HK-2 (cell line): Measurements from ENCODE around the gene ARHGAP23.
"Not testable (repeated sequence)": the region's sequence is repeated elsewhere in the genome, so short reads cannot be mapped to it uniquely, and the experiment has no call there.

Experiments
- DNase-seq: peaks from one replicate; pipeline ENCODE4 v3.0.0-alpha.2; 2018; ENCODE audit not compliant: unreplicated experiment

ARHGAP23 gene

DNA sequence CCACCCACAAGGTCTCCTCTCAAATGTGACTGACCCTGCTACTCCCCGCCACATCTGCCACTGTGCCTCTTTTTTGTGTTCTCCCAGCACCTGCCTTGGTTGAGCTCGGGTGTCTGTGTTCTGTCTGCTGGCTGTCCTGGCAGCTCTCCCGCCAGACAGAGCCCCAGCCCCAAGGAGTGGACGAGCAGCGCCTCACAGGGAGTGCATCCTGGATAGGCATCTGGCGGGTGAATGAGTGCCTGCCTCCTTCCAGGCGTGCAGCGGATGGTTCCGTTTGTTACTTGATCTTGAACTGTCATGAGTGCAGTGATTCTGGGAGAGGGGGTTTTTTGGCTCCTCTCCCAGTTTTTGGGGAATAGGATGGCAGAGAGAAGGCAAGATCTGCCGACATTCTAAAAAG lies 99.9 kb downstream of the ARHGAP23 start:
- not testable (repeated sequence) for DNase-seq

DNA sequence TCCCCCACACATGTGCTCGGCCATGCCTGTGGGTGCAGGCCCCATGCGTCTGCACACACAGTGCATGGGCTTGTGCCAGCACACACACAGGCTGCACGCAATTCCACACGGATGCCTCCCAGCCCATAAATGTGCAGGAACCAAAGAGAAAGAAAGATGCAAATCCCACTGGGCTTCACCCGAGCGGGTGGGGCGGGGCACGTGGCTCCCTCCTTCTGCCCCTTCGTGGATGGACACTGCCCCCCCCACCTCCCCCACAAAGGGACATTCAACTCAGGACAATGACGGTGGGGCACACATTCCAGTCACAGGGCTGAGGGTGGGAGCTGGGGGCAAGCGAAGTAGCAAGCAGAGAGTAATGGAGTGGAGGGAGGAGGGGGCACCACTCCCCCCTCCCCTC lies 102.6 kb downstream of the ARHGAP23 start:
- not testable (repeated sequence) for DNase-seq

GRCh38 chr17:38531761-38532160 lies 103.5 kb downstream of the ARHGAP23 start:
- DNase-seq = not testable (repeated sequence)

DNA sequence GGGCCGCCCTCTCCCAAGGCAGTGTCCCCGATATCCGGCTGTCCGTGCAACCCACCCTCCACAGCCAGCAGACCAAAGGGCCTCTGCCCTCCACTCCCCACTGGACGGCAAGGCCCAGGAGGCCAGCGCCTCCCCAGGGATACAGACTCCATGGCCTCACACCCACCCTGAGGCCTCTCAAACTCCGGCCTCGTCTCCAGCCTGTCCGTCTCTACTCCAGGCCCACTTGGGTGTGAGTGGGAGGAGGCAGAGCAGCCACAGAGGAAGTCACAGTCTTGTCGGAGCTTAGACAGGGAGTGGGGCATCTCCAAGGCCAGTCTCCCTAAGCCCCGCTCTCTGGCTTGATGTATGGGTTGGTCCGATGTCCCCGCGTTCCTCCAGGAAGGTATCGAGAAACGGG lies 104.2 kb downstream of the ARHGAP23 start:
- no peak for DNase-seq

- DNase-seq = no peak
Measured at GRCh38 chr17:38533241-38533640, 105.0 kb downstream of the ARHGAP23 start.

- DNase-seq = no peak
Measured at GRCh38 chr17:38533866-38534497, 105.7 kb downstream of the ARHGAP23 start.

GRCh38 chr17:38534498-38534885 lies 106.2 kb downstream of the ARHGAP23 start:
- DNase-seq = no peak

DNA sequence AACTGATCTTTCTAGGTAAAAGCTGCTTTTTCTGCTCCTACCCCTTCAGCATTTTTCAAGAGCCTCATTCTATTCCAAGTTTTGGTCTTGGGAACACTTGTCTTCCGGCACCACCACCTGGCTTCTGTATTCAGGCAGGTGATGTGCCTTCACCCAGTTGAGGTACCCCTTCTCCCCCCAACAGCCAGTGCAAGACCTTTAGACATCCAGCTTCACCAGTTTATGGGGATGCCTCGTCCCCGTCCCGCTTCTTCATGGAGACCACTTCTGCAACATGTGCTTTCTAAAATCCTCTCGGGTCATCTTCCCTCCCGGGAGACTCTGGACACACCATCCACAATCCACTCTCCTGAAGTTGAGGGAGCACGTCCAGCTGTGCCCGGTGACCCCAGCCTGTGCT lies 107.6 kb downstream of the ARHGAP23 start:
- DNase-seq = no peak

GRCh38 chr17:38536661-38537060 lies 108.4 kb downstream of the ARHGAP23 start:
- no peak for DNase-seq

GRCh38 chr17:38538906-38539305 lies 110.6 kb downstream of the ARHGAP23 start:
- DNase-seq = no peak

DNA sequence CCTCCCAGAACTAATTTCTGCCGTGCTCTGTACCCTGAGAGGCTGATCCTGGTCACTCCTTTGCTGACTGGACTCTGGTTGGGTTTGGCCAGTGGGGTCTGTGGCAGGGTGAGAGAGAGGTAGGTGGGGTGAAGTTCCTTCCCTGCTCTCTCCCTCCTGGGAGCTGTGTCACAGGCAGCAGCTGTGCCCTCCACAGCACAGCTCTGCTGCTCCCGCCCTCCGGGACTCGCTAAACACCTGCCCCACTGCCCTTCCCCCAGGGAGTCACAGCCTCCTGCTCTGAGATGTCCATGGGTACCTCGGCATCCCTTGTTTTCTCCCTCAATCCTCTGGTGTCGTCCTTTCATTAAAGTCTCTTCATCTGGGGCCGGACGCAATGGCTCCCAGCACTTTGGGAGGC lies 111.1 kb downstream of the ARHGAP23 start:
- no peak for DNase-seq

DNA sequence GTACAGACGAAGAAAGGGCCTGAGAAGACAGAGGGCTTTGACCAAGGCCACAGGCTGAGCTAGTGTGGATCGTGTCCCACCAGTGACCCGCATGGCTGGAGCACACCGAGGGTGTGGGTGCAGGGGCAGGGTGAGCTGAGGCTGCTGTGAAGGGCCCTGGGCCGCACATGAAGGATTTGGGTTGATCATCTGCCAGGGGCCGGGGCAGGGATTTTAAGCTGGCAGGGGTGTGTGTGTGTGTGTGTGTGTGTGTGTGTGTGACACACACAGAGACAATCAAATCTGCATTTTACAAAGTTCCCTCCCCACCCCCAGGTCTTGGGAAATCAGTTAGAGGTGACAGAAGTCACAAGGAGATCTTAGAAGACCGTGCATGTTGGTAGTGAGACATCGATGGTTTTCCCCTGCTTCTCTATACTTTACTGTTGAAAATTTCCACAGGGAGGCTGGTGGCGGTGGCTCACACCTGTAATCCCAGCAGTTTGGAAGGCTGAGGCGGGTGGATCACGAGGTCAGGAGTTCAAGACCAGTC lies 112.3 kb downstream of the ARHGAP23 start:
- no peak for DNase-seq

DNA sequence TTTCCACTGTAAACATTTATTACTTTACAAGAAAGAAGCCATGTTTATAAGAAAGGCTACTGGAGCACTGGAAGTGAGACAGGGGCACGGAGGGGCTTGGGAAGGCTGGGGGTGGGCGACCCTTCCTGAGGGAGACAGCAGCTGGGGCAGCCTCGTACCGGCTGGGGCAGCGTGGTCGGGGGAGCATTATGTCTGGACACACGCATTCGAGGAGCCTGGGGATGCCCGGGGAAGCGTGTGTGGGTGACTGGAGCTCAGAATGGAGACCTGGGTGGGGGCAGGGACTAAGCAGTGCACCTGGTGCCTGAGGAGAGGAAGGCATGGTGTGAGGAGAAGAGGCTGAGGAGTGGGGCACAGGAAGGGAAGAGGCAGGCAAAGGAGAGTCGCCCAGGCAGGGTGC lies 113.0 kb downstream of the ARHGAP23 start:
- DNase-seq = no peak

GRCh38 chr17:38542286-38542685 lies 114.0 kb downstream of the ARHGAP23 start:
- DNase-seq = no peak

DNA sequence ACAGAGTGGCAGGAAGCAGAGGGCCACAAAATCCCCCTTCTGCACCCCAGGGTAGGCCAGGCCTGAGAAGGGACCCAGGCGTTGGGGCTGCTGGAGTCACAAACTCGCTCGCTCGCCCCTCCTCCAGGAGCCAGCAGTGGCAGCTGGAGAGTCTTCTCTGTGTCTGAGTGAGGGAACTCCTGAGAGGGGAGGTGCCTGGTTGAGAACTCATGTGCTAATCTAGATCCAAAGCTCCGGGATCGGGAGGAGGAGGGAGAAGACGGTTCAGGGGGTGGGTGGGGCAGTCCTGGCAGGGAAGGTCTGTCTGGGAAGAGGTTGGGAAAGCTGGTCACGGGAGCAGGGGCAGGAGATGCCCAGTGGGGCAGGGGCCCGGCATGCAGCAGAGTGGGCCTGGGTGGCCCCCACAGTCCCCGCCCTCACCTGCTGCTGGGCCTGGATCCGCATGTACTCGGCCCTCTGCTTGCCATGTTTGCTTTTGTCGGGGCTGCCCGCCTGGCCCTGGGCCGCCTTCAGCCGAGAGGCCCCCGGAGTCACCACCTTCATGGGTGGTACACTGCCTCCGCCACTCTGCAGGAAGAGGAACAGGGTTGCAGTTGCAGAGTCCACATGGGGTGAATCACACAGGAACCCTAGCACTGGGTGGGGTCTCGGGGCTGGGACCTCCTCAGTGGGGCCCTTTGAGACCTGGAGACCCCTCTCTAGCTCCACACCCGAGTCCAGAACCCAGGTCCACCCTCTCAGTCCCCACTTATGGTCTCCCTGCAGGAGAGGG lies 115.3 kb downstream of the ARHGAP23 start:
- no peak for DNase-seq

DNA sequence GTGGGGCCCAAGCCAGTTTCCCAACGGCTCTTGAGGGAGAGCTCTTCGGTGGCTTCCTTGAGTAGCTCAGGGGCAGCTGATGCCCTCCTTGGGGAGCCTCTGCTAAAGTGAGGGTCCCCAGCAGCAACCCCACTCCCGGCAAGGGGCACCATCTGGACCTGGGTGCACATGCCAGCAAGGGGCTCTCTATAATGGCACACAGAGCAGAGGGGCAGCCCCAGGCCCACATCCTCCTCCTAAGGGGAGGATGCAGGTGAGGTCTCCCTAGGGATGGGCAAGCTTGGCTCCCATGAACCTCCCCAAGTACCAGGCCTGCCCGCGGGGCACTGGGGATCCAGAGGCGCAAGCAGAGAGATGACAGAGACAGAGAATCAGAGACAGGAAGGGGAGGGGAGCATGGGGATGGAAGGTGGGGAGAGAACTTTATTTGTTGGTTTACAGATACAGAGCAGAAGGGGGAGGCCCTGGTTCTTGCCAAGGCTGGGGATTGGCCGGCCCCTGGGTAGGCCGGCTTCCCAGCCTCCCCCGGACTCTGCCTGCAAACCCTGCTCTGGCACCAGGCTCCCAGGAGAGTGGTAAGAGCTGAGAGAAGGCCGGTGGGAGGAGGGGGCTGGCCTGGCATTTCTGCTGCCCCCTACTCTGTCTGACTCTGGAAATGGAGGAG lies 116.0 kb downstream of the ARHGAP23 start:
- DNase-seq = no peak

DNA sequence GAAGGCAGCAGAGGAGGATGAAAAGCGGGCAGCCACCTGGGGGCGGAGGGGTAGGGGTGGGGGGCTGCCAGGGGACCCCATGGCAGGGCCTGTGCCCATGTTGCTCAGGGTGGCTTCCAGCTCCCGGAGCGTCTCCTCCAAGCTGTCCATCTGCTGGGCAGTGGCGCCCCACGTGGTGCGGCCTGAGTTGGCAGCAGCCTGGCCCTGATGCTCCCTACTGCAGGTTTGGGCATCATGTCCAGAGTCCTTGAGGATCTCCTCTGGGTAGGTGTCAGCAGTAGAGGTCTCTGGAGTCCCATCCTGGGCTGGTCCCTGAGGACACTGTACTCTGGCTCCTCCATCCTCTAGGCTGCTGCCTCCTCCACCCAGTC lies 116.6 kb downstream of the ARHGAP23 start:
- no peak for DNase-seq

GRCh38 chr17:38545531-38546225 lies 117.4 kb downstream of the ARHGAP23 start:
- DNase-seq = no peak

GRCh38 chr17:38546396-38546795 lies 118.1 kb downstream of the ARHGAP23 start:
- DNase-seq = no peak

DNA sequence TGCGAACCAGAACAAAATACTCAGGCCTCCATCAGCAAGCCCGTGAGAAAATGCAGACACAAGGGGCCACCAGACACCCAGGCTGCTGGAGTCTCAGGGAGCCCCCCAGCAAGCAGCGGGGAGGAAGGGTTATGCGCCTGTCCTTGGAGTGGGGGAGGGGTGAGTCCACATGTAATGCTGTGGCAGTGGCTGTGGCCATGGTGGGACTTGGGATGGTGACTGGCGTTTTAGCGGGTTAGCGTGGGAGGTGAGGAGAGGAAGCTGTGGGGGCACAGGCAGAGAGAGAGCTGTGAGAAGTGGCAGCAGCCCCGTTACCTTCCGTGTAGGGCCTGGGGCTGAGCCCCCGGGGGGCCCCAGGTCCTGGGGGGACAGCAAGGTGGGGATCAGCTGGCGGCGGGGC lies 119.2 kb downstream of the ARHGAP23 start:
- DNase-seq = no peak

- DNase-seq = no peak
Measured at GRCh38 chr17:38549285-38549684, 121.0 kb downstream of the ARHGAP23 start.

DNA sequence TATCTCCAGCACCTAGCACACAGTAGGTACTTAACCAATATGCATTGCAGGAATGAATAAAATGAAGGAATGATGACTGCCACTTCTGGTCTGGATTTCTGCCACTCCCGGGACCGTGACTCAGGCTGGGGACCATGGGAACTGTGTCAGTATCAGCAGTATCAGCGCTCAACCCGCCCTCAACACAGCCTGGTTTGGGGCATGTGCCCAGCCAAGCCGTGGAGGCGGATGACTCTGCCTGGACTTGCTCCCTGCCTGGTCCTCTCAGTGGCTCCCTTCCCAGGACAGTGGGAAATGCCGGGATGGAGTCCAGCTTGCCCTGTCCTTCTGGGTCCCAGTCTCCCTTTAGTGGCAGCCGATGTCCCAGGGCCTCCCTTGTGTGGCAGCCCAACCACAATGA lies 122.4 kb downstream of the ARHGAP23 start:
- DNase-seq = no peak
